GM12875 (cell line): ENCODE measurements around the gene UGDH.
A peak's percentile ranks its signal among the peaks of the same experiment; 100 is the strongest.

Source experiments
- H3K4me3 ChIP-seq: one replicate; pipeline ENCODE4 v1.5.1; 2011; ENCODE audit warnings: low read depth, low read length, control low read depth
- CTCF ChIP-seq: IDR thresholded peaks from 2 replicates; pipeline ENCODE4 v1.5.1; 2011; ENCODE audit warnings: low read depth, mild to moderate bottlenecking, control low read depth, inconsistent platforms, low read length, moderate library complexity, borderline replicate concordance; ENCODE audit not compliant: insufficient read depth

The UGDH gene

GRCh38 chr4:39527296-39528060 lies at the start of gene UGDH:
TSS of gene UGDH (minus strand) at chr4:39527439. CDS start at chr4:39521512, 5,927 bp downstream.
- H3K4me3 ChIP-seq, result peak within 1 kb of the TSS; percentile 99
- TF ChIP-seq CTCF, result no peak

- H3K4me3 ChIP-seq, result no peak overlapping the region
- no peak for TF ChIP-seq CTCF
These were observed 47.7 kb upstream of the UGDH start for GRCh38 chr4:39574946-39575345.

- no peak for TF ChIP-seq CTCF
- no peak overlapping the region for H3K4me3 ChIP-seq
These were observed 44.3 kb upstream of the UGDH start for GRCh38 chr4:39571504-39571903.

- no peak for TF ChIP-seq CTCF
- no peak overlapping the region for H3K4me3 ChIP-seq
These were observed 43.8 kb upstream of the UGDH start for GRCh38 chr4:39571054-39571453.

- TF ChIP-seq CTCF, result no peak
- peak overlapping the region; percentile 15 for H3K4me3 ChIP-seq
These were observed 42.0 kb upstream of the UGDH start for GRCh38 chr4:39569209-39569608.

- H3K4me3 ChIP-seq, result peak overlapping the region; percentile 15
- TF ChIP-seq CTCF, result no peak
These were observed 41.6 kb upstream of the UGDH start for GRCh38 chr4:39568805-39569204.
